ENCODE data around the gene AIFM3. TPM values are rescaled to one million over a fixed set of nuclear protein-coding genes. Genes with fewer than 3 reads are reported as not detected.

The AIFM3 gene
- total and polyA plus RNA-seq, 5 donors from 2014 or later = 0.49 TPM; not detected in 4

DNA sequence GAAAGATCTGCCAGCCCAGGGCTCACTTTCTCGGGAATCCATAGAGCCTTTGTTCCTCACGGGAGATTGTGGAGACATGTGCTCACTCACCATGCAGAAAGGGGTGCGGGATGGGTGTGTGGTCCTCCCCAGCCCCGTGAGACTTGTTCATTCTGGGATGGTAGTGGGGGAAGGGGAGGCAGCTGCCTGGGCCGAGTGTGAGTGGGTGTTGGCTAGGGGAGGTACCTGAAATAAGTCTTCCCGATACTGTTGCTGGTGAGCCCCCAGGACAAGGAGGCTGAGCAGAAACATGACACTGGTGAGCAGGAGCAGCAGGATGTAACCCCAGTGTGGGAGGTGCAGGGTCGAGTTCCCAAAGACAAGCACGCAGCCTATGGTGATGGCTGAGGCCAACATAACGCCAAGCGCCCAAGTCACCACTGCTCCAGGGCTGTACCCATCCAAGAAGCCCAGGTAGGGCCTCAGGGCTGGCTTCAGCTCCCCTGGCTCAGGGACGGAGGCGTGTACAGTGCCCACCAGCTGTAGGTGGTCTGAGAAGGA lies 62.5 kb downstream of the AIFM3 start:
- Mint-ChIP-seq H3K4me3 (no peak overlapping the region), H3K27me3 (peaks cover 28% of the 10 kb centered on the region), H3K4me1 (peaks cover 0 to 15% (median 5%) of the 10 kb centered on the region in 4 donors), H3K27ac (no peak overlapping the region), H3K9me3 (no peaks in the 10 kb centered on the region), H3K36me3 (no peaks in the 10 kb centered on the region)
- peaks cover 9% of the 10 kb centered on the region for H3K4me1 ChIP-seq (ENCODE audit: control insufficient read depth, insufficient read depth, low read length, poor library complexity, severe bottlenecking)
- peaks cover 6% of the 10 kb centered on the region for H3K27me3 ChIP-seq (ENCODE audit: control insufficient read depth, insufficient read depth, low read length)
- no peak for ATAC-seq (ENCODE audit: low read depth in 2 of 2)
- no peaks in the 10 kb centered on the region for H3K9me3 ChIP-seq (ENCODE audit: control insufficient read depth in 2 of 2, low read length in 2 of 2)
- no peaks in the 10 kb centered on the region for H3K36me3 ChIP-seq (ENCODE audit: control insufficient read depth, insufficient read depth, low read length)
- no peak overlapping the region for H3K27ac ChIP-seq (ENCODE audit: insufficient read depth, low read length, poor library complexity, severe bottlenecking)
- no peak for DNase-seq
- no peak overlapping the region for H3K4me3 ChIP-seq (ENCODE audit: low read depth, low read length)

DNA sequence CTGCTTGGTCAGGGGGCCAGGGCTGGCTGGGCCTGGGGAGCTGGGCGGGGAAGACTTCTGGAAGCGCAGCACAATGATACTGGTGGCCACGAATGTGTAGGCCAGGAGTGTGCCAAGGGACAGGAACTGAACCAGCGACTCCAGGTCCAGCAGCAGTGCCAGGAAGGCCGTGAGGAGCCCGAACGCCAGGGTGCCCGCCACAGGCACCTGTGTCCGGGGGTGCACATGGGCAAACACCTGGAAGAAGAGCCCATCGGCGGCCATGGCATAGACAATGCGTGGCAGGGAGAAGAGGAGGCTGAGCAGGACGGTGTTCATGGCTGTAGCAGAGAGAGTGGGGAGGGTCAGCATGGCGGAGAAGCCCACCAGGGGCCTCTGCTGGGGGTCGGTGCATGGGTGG lies 63.0 kb downstream of the AIFM3 start:
- DNase-seq = no peak
- peaks cover 8% of the 10 kb centered on the region for H3K4me1 ChIP-seq (ENCODE audit: control insufficient read depth, insufficient read depth, low read length, poor library complexity, severe bottlenecking)
- no peaks in the 10 kb centered on the region for H3K36me3 Mint-ChIP-seq
- peaks cover 0 to 13% (median 3%) of the 10 kb centered on the region in 4 donors for H3K4me1 Mint-ChIP-seq
- peaks cover 33% of the 10 kb centered on the region for H3K27me3 Mint-ChIP-seq
- H3K9me3 Mint-ChIP-seq = no peaks in the 10 kb centered on the region
- no peak overlapping the region for H3K27ac ChIP-seq (ENCODE audit: insufficient read depth, low read length, poor library complexity, severe bottlenecking)
- no peak for ATAC-seq (ENCODE audit: low read depth in 2 of 2)
- peak overlapping the region in 1 of 3 donors; percentile 35 for H3K27ac Mint-ChIP-seq
- H3K4me3 Mint-ChIP-seq = no peak overlapping the region
- no peak overlapping the region for H3K4me3 ChIP-seq (ENCODE audit: low read depth, low read length)
- no peaks in the 10 kb centered on the region for H3K9me3 ChIP-seq (ENCODE audit: control insufficient read depth in 2 of 2, low read length in 2 of 2)
- H3K36me3 ChIP-seq (ENCODE audit: control insufficient read depth, insufficient read depth, low read length) = no peaks in the 10 kb centered on the region
- peaks cover 6% of the 10 kb centered on the region for H3K27me3 ChIP-seq (ENCODE audit: control insufficient read depth, insufficient read depth, low read length)

Other genes starting within 250 kb of the AIFM3 start
- gene SERPIND1, start 193.1 kb upstream of the AIFM3 start, total RNA-seq = not detected
- under 1 TPM in 2 of 4 donors, not detected in 2; 0.10 to 0.29 TPM for gene SERPIND1, start 193.1 kb upstream of the AIFM3 start, polyA plus RNA-seq
- 182 TPM for gene PI4KA, start 108.4 kb upstream of the AIFM3 start, total RNA-seq
- gene PI4KA, start 108.4 kb upstream of the AIFM3 start, polyA plus RNA-seq = 10 to 100 TPM; 38.9 to 47.0 (median 41.9) TPM
- gene SNAP29, start 108.2 kb upstream of the AIFM3 start, total RNA-seq = 23.1 TPM
- 10 to 100 TPM; 20.1 to 34.0 (median 25.4) TPM for gene SNAP29, start 108.2 kb upstream of the AIFM3 start, polyA plus RNA-seq
- gene CRKL, start 49.8 kb upstream of the AIFM3 start, total RNA-seq = 49.5 TPM
- 10 to 100 TPM; 41.7 to 61.4 (median 57.0) TPM for gene CRKL, start 49.8 kb upstream of the AIFM3 start, polyA plus RNA-seq
- 69.4 TPM for gene LZTR1, start 15.0 kb downstream of the AIFM3 start, total RNA-seq
- 10 to 100 TPM in 3 of 4 donors, 1 to 10 TPM in 1; 9.6 to 12.1 (median 11.7) TPM for gene LZTR1, start 15.0 kb downstream of the AIFM3 start, polyA plus RNA-seq
- gene THAP7, start 34.9 kb downstream of the AIFM3 start, total RNA-seq = 41.7 TPM
- gene THAP7, start 34.9 kb downstream of the AIFM3 start, polyA plus RNA-seq = 10 to 100 TPM; 38.5 to 58.0 (median 47.4) TPM
- gene P2RX6, start 47.9 kb downstream of the AIFM3 start, total RNA-seq = 0.59 TPM
- gene P2RX6, start 47.9 kb downstream of the AIFM3 start, polyA plus RNA-seq = under 1 TPM in 1 of 4 donors, not detected in 3; 0.10 TPM
- gene SLC7A4, start 65.3 kb downstream of the AIFM3 start, total RNA-seq = not detected
- under 1 TPM in 1 of 4 donors, not detected in 3; 0.09 TPM for gene SLC7A4, start 65.3 kb downstream of the AIFM3 start, polyA plus RNA-seq
- 0.10 TPM for gene LRRC74B, start 78.7 kb downstream of the AIFM3 start, total RNA-seq
- gene LRRC74B, start 78.7 kb downstream of the AIFM3 start, polyA plus RNA-seq = not detected

Data from CD4-positive, CD25-positive, alpha-beta regulatory T cell (primary cell).